DMS53 treated with DMSO at 0.1 percent for 48 hours (cell line): ENCODE results near the gene PRR23B.
"Not testable (repeated sequence)": the region's sequence is repeated elsewhere in the genome, so short reads cannot be mapped to it uniquely, and the experiment has no call there.

Experiments used
- DNase-seq: peaks from one replicate; lab custom pipeline; 2025; ENCODE audit not compliant: unreplicated experiment; lab: John Stamatoyannopoulos, UW

Gene PRR23B

GRCh38 chr3:139020868-139021234 is at the start of gene PRR23B:
TSS of gene PRR23B (minus strand) at chr3:139020926. CDS start at chr3:139020661, 265 bp downstream.
- no peak for DNase-seq

DNA sequence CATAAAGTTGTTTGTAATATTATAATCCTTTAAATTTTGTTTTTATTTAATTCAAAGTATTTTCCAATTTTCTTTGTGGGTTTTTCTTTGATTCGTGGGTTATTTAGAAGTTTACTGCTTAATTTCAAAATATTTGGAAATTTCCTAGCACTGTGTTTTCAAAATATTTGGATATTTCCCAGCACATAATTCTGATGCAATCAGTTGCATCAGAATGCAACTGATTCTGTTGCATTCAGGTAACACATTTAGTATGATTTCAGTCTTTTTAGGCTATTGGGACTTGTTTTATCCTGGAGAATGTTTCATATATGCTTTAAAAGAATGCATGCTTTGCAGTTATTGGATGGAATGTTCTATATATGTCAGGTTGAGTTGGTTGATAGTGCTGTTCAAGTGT is 42.2 kb upstream of the PRR23B start:
- DNase-seq = no peak

- no peak for DNase-seq
These were observed 32.3 kb upstream of the PRR23B start for GRCh38 chr3:139052802-139053600.

DNA sequence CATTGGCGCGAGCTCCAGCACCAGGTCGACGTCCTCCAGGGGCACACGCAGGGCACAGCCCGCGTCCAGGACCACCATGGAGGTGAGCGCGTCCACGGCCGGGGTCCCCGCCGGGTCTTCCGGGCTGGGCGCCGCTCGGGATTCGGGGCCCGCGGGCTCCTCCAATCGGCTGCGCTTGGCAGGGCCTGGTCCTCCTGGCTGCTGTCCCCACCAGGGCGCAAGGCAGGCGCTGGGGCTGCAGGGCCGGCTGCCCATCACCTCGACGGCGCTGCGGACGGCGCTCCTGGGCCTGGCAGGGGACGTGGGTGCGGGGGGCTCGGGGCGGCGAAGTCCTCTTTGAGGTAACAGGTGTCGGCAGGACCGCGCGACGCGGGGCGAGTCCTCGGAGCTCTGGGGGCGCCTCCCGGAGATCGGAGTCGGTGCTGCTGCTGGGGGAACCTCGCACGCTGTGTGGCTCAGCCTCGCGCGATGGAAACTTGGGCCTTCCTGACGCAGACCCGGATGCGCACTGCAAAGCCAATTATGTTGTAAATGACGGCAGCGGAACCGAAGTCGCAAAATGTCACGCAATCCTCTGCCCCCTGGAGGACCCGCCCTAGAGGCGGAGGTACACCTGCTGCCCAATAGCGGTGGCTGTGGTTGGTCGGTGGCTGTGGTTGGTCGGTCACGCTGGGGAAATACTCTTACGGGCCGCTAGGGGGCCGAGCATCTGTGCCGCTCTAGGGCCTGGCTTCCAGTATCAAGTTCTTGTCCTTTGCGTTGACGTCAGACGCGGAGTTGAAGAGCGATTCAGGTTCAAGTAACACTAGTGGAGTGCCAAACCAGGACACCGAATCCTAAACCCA is 23.9 kb upstream of the PRR23B start, which contains the start of gene PRR23C:
Gene PRR23C, minus strand, starts transcription at position 527 of the 845 bp plus-strand sequence. Its CDS starts 272 bp downstream, at position 255.
- DNase-seq = no peak

DNA sequence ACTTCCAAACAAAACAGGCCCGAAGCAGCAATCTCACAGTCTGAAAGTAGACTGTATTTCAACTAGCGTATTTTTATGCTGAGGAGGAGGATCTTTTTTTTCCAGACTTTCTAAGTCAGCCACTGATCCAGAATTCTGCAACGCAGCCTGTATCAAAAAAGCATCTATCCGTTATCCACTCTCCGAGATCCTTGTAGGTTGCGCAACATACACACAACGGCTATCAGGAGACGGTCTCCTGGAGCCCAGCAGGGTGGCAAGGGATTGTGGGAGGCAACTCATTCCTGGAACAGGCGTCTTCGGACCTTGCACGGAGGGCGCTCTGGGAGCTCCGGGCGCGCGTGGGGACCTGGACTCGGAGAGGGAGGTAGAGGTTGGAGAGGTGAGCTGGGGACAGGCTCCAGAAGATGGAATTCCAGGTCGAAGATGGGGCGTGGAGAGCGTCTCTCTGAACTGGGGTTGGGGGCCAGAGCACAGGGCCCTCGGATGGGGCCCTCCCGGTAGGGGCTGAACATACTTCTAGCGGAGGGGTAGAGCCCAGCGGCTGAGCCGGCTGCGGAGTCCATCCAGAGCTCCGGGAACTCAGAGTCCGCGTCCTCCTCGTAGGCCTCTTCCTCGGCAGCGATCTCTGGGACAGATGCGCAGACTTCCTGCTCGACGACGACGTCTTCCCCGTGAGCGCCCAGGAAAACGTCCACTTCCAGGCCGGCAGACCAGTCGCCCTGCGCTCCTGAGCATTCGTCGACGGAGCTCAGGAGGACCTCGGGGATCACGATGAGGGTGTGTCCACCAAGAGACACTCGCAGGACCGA is 23.0 kb upstream of the PRR23B start:
- DNase-seq = no peak

GRCh38 chr3:139037478-139037877 is 16.8 kb upstream of the PRR23B start:
- DNase-seq = no peak

GRCh38 chr3:139032326-139033002 is 11.7 kb upstream of the PRR23B start:
- DNase-seq = no peak

- DNase-seq = not testable (repeated sequence)
These were observed 9.8 kb upstream of the PRR23B start for GRCh38 chr3:139030576-139030975.

- no peak for DNase-seq
These were observed 4.2 kb upstream of the PRR23B start for GRCh38 chr3:139024968-139025367.

DNA sequence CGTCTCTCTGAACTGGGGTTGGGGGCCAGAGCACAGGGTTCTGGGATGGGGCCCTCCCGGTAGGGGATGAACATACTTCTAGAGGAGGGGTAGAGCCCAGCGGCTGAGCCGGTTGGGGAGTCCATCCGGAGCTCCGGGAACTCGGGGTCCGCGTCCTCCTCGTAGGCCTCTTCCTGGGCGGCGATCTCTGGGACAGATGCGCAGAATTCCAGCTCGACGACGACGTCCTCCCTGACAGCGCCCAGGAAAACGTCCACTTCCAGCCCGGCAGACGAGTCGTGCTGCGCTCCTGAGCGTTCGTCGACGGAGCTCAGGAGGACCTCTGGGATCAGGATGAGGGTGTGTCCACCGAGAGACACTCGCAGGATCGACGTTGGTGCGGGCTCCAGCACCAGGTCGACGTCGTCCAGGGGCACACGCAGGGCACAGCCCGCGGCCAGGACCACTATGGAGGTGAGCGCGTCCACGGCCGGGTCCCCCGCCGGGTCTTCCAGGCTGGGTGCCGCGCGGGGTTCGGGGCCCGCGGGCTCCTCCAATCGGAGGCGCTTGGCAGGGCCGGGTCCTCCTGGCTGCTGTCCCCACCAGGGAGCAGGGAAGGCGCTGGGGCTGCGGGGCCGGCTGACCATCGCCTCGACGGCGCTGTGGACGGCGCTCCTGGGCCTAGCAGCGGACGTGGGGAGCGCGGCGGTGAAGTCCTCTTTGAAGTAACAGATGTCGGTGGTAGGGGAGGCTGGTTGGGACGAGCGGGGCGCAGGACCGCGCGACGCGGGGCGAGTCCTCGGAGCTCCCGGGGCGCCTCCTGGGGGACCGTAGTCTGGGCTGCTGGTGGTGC is 474 bp downstream of the PRR23B start:
- no peak for DNase-seq

DNA sequence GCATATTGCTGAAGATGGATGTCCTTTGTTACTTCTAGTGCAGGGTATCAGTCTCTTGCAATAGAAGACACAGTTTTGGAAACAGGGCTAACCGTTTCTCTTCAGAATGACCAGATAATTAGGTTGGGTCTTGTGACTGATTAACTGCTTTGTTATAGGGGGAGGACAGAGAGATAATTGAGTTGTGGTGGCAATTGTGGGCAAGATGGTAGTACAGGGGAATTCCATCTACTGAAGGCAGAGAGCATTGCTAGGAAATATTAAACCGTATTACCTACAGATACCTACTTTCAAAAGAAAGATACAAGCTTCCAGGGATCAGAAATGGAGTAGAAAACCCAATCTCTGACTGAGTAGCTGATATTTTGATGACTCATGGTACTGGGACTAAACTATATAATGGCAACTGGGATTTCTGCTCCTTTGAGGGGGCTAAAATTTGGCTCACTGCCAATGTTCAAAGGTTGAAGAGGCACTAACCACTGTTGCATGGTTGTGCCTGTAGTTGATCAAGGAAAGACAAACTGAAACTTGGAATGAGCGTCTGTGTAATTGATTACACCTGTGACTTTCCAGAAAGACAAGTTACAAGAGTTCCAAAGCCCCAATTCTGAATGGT is 4.2 kb downstream of the PRR23B start:
- no peak for DNase-seq

DNA sequence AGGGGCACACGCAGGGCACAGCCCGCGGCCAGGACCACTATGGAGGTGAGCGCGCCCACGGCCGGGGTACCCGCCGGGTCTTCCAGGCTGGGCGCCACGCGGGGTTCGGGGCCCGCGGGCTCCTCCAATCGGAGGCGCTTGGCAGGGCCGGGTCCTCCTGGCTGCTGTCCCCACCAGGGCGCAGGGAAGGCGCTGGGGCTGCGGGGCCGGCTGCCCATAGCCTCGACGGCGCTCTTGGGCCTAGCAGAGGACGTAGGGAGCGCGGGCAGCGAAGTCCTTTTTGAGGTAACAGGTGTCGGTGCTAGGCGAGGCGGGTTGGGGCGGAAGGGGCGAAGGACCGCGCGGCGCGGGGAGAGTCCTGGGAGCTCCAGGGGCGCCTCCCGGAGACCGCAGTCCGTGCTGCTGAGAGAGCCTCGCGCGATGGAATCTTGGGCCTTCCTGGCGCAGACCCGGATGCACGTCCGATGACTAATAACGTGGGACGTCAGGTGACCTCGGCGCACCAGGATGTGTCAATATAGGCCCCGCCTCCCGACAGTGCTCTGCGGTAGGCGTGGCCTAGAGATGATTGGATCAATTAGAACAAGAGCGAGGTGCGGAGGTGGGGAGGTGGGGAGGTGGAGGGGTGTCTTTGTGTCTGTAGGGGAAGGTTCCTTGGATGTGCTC is 14.5 kb downstream of the PRR23B start, which contains the start of gene PRR23A:
Gene PRR23A, minus strand, starts transcription at position 218 of the 666 bp plus-strand sequence. Its CDS starts 0 bp downstream, at position 218.
- no peak for DNase-seq

GRCh38 chr3:139005356-139005993 is 15.3 kb downstream of the PRR23B start:
- no peak for DNase-seq

DNA sequence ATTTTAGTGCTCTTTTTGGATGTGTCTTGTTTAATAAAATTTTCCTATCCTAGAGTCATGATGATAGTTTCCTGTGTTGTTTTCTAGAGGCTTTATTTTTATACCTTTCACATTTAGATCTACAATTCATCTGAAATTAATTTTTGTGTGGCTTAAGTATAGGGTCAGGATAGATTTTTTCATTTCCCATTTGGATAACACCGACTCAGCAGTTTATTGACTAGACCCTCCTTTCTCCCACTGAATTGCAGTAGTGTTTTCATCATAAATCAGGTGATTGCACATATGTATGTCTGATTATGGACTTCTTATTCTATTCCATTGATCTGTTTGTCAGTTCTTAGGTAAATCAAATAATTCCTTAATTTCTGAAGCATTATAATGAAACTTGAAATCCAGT is 25.0 kb downstream of the PRR23B start:
- DNase-seq = no peak

DNA sequence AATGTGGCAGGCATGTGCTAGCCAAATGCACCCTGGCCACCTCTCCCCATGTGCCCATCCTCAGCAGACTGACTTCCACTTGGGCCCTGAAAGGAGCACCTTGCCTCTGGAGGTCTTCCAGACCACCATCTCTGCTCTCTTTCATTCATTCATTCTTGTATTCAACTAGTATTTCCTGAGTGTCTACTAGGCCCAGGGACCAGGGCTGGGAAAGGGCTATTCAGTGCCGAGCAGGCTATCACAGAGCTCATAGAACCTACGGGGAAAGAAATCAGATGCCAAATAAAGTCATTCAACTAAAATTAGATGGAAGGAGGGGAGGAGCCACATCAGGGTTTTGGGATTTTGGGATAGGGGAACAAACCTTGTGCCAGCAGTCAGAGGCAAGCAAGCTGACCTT is 33.5 kb downstream of the PRR23B start:
- DNase-seq = no peak

DNA sequence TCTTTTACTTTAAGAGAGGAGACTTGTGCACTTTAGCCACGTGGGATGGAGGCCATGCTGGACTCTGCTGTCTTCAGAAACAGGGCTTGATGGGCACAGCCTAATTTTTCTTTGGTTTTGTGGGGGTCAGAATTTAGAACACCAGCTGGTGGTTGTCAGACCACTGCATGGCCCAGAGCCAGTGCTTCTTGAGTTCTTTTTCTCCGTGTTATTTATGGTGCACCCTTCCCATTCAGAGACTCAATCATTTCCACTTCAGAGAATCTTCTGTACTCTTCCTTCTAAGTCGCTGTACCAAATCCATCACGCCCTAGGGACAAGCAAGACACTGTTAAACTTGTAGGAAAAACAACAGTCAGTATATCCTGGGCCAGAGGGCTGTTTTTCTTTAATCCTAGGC is 34.8 kb downstream of the PRR23B start:
- no peak for DNase-seq

GRCh38 chr3:138984816-138985215 is 35.9 kb downstream of the PRR23B start:
- DNase-seq = no peak

DNA sequence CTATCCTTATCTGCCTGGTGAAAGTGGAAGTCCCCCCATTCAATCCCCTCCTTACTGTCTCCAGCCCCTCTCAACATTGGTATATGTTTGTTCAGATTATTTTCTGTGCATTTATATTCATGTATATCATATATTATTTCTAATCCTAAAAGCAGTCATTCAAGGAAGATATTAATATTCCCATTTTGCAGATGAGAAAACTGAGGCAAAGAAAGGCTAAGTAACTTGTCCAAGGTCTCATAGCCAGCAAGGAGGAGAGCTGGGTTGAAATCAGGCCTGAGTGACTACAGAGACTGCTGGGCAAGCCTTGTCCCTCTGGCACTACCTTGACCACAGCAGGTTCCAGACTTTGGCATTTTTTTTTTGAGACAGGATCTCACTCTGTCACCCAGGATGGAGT is 44.7 kb downstream of the PRR23B start:
- no peak for DNase-seq
